Astrocyte (in vitro differentiated cells and primary cell): Measurements from ENCODE around the gene LRRC8D. TPM values are rescaled to one million over a fixed set of nuclear protein-coding genes. Genes with fewer than 3 reads are reported as not detected.

Experiments used
- DNase-seq: peaks from one replicate; pipeline ENCODE4 v3.0.0-alpha.2; 2010; ENCODE audit warnings: low read depth
- FAIRE-seq: peaks from 2 replicates; lab custom pipeline; 2011; peaks lifted over from hg19 to GRCh38; lab: Jason Lieb, UNC
- H2AFZ ChIP-seq: 2 replicates; pipeline ENCODE4 v1.6.0; 2012; ENCODE audit warnings: low read depth, low read length, inconsistent platforms
- H3K27ac ChIP-seq: 2 replicates; pipeline ENCODE4 v1.5.1; 2011; ENCODE audit warnings: low read depth, low read length, inconsistent platforms
- H3K27me3 ChIP-seq: 2 replicates; pipeline ENCODE4 v1.6.0; 2011; ENCODE audit warnings: low read length, inconsistent platforms; ENCODE audit not compliant: insufficient read depth
- H3K36me3 ChIP-seq: 2 replicates; pipeline ENCODE4 v1.5.1; 2011; ENCODE audit warnings: low read length, inconsistent platforms; ENCODE audit not compliant: insufficient read depth
- H3K4me1 ChIP-seq: 2 replicates; pipeline ENCODE4 v1.5.1; 2011; ENCODE audit warnings: low read length, inconsistent platforms; ENCODE audit not compliant: insufficient read depth
- H3K4me2 ChIP-seq: 2 replicates; pipeline ENCODE4 v1.6.0; 2012; ENCODE audit warnings: low read length, inconsistent platforms
- H3K4me3 ChIP-seq: 2 replicates; pipeline ENCODE4 v1.5.1; 2011; ENCODE audit warnings: low read depth, mild to moderate bottlenecking, low read length, inconsistent platforms; ENCODE audit not compliant: insufficient read depth
- H3K79me2 ChIP-seq: 2 replicates; pipeline ENCODE4 v1.6.0; 2012; ENCODE audit warnings: mild to moderate bottlenecking, low read length, inconsistent platforms; ENCODE audit not compliant: insufficient read depth
- H3K9ac ChIP-seq: 2 replicates; pipeline ENCODE4 v1.6.0; 2012; ENCODE audit warnings: mild to moderate bottlenecking, low read length, inconsistent platforms
- H3K9me3 ChIP-seq: 2 replicates; pipeline ENCODE4 v1.5.1; 2012; ENCODE audit warnings: low read depth, mild to moderate bottlenecking, low read length, inconsistent platforms; ENCODE audit not compliant: insufficient read depth
- H4K20me1 ChIP-seq: 2 replicates; pipeline ENCODE4 v1.6.0; 2012; ENCODE audit warnings: low read length, inconsistent platforms; ENCODE audit not compliant: insufficient read depth
- H3K27ac Mint-ChIP-seq: one replicate; pipeline ENCODE4 v1.8.0; 2021; ENCODE audit warnings: mild to moderate bottlenecking, mixed read lengths; ENCODE audit not compliant: unreplicated experiment
- H3K27me3 Mint-ChIP-seq: one replicate; pipeline ENCODE4 v1.8.0; 2021; ENCODE audit warnings: low read depth, mixed read lengths; ENCODE audit not compliant: unreplicated experiment
- H3K36me3 Mint-ChIP-seq: one replicate; pipeline ENCODE4 v1.8.0; 2021; ENCODE audit warnings: low read depth, mixed read lengths; ENCODE audit not compliant: unreplicated experiment
- H3K4me1 Mint-ChIP-seq: one replicate; pipeline ENCODE4 v1.8.0; 2021; ENCODE audit warnings: low read depth, mixed read lengths; ENCODE audit not compliant: unreplicated experiment
- H3K4me3 Mint-ChIP-seq: one replicate; pipeline ENCODE4 v1.8.0; 2021; ENCODE audit warnings: mild to moderate bottlenecking, moderate library complexity, mixed read lengths; ENCODE audit not compliant: unreplicated experiment
- H3K9me3 Mint-ChIP-seq: one replicate; pipeline ENCODE4 v1.8.0; 2021; ENCODE audit warnings: mild to moderate bottlenecking, mixed read lengths; ENCODE audit not compliant: unreplicated experiment
- CTCF ChIP-seq: IDR thresholded peaks from 2 replicates; pipeline ENCODE4 v1.5.1; 2011; ENCODE audit warnings: low read depth, mild to moderate bottlenecking, inconsistent platforms, low read length, moderate library complexity; ENCODE audit not compliant: insufficient read depth
- EZH2 ChIP-seq: IDR thresholded peaks from 2 replicates; pipeline ENCODE4 v1.6.1; 2012; ENCODE audit warnings: mild to moderate bottlenecking, low read length, inconsistent platforms; ENCODE audit not compliant: insufficient read depth
- total RNA-seq: library from RNA; stranded (reverse); gene quantifications from 2 replicates; pipeline ENCODE4 v1.2.1, GENCODE V29; 2021

LRRC8D gene
- total RNA-seq, 1 donor from 2014 or later, result 36.9 TPM

- no peak for TF ChIP-seq CTCF
- TF ChIP-seq EZH2, result no peak
- H3K4me2 ChIP-seq, result no peak overlapping the region
- no peaks in the 10 kb centered on the region for H3K27me3 ChIP-seq
- peaks cover 32% of the 10 kb centered on the region for H3K4me1 ChIP-seq
- FAIRE-seq (no peak), DNase-seq (no peak)
- H3K27me3 Mint-ChIP-seq, result no peaks in the 10 kb centered on the region
- no peaks in the 10 kb centered on the region for H3K36me3 ChIP-seq
- no peaks in the 10 kb centered on the region for H3K9me3 ChIP-seq
- no peak overlapping the region for H3K9ac ChIP-seq
- H3K36me3 Mint-ChIP-seq, result no peaks in the 10 kb centered on the region
- H2AFZ ChIP-seq, result no peak overlapping the region
- H4K20me1 ChIP-seq, result no peaks in the 10 kb centered on the region
- H3K9me3 Mint-ChIP-seq, result peaks cover 2% of the 10 kb centered on the region
- peaks cover 31% of the 10 kb centered on the region for H3K4me1 Mint-ChIP-seq
- peaks cover 14% of the 10 kb centered on the region for H3K79me2 ChIP-seq
- no peak overlapping the region for H3K4me3 ChIP-seq
- no peak overlapping the region for H3K27ac Mint-ChIP-seq
- H3K27ac ChIP-seq, result no peak overlapping the region
- H3K4me3 Mint-ChIP-seq, result no peak overlapping the region
These were observed 66.9 kb downstream of the LRRC8D start for GRCh38 chr1:89887713-89888112.

DNA sequence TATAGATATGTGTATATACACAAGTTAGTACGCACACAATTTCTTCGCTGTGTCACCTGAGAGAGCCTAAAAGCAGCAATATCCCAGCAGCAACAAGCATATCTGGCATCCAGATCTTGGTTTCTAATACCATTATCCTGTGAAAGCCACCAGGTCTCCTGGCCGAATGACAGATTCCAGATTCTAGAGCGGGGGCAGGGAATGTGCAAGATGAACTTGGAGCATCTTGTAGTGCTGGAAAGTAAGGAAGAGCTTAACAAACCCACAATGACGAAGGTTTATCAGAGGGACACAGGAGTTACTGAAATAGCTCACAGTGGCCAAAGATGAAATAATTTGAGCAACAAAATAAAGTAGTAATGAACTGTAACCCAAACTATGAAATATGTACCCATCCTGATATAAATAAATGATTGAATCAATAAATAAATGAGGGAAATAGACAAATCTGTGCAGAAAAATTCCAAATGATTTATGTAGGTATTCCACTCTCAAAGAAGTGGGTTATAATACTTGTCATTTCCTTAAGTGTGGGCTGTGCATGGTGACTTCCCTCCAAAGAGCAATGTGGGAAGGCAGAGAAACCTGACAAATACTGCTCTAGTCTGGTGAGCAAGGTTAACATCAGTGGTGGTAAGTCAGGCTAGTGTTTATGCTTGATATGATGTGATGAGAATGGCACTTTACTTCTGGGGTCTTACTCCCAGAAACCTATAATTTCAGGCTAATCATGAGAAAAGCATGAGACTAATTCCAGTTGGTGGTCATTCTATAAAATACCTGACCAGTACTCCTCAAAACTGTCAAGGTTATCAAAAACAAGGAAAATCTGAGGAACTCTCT lies 67.9 kb downstream of the LRRC8D start:
- Histone ChIP-seq H3K4me3 (no peak overlapping the region), H3K79me2 (peaks cover 8% of the 10 kb centered on the region), H4K20me1 (no peaks in the 10 kb centered on the region), H3K9me3 (no peaks in the 10 kb centered on the region), H3K9ac (no peak overlapping the region), H3K4me1 (peaks cover 31% of the 10 kb centered on the region), H2AFZ (no peak overlapping the region), H3K36me3 (no peaks in the 10 kb centered on the region), H3K27me3 (no peaks in the 10 kb centered on the region), H3K27ac (no peak overlapping the region), H3K4me2 (no peak overlapping the region)
- no peak for TF ChIP-seq CTCF
- no peak for TF ChIP-seq EZH2
- Mint-ChIP-seq H3K4me3 (no peak overlapping the region), H3K27me3 (no peaks in the 10 kb centered on the region), H3K4me1 (peaks cover 33% of the 10 kb centered on the region), H3K9me3 (peaks cover 2% of the 10 kb centered on the region), H3K27ac (no peak overlapping the region), H3K36me3 (no peaks in the 10 kb centered on the region)
- DNase-seq, result peak; percentile 20
- FAIRE-seq, result no peak

DNA sequence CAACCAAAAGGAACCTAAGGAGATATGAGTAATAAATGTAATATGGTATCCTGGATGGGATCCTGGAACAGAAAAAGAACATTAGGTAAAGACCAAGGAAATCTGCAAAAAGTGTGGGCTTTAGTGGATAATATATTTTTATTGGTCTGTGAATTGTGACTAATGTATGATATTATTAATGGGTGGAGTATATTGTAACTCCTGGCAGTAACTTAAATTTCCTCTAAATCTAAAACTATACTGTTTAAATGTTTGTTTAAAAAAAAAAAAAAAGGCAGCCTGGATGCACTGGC lies 68.4 kb downstream of the LRRC8D start:
- Histone ChIP-seq H3K27ac (no peak overlapping the region), H3K4me3 (no peak overlapping the region), H3K79me2 (peaks cover 8% of the 10 kb centered on the region), H3K9me3 (no peaks in the 10 kb centered on the region), H3K4me1 (peaks cover 31% of the 10 kb centered on the region), H2AFZ (no peak overlapping the region), H4K20me1 (no peaks in the 10 kb centered on the region), H3K4me2 (no peak overlapping the region), H3K9ac (no peak overlapping the region), H3K27me3 (no peaks in the 10 kb centered on the region), H3K36me3 (no peaks in the 10 kb centered on the region)
- peaks cover 37% of the 10 kb centered on the region for H3K4me1 Mint-ChIP-seq
- TF ChIP-seq CTCF (no peak), EZH2 (no peak)
- H3K27me3 Mint-ChIP-seq, result no peaks in the 10 kb centered on the region
- H3K36me3 Mint-ChIP-seq, result no peaks in the 10 kb centered on the region
- no peak overlapping the region for H3K27ac Mint-ChIP-seq
- peak; percentile 25 for DNase-seq
- peaks cover 2% of the 10 kb centered on the region for H3K9me3 Mint-ChIP-seq
- H3K4me3 Mint-ChIP-seq, result no peak overlapping the region
- FAIRE-seq, result no peak
